Inflammatory macrophage (primary cell): Measurements from ENCODE around the gene ATF7.
"Not testable (repeated sequence)": the region's sequence is repeated elsewhere in the genome, so short reads cannot be mapped to it uniquely, and the experiment has no call there.

Source experiments
- DNase-seq, 2 donors: peaks; one replicate each; pipeline ENCODE4 v3.0.0-alpha.2; 2020 to 2022

The ATF7 gene

GRCh38 chr12:53564278-53564677, 61.9 kb downstream of the ATF7 start:
- DNase-seq: no peak

- no peak for DNase-seq
Observed at GRCh38 chr12:53563452-53564028, 62.6 kb downstream of the ATF7 start.

GRCh38 chr12:53561590-53561953, 64.6 kb downstream of the ATF7 start:
- no peak for DNase-seq

- DNase-seq: no peak
Observed at GRCh38 chr12:53560912-53561589, 65.1 kb downstream of the ATF7 start.

GRCh38 chr12:53560351-53560750, 65.8 kb downstream of the ATF7 start:
- no peak for DNase-seq

GRCh38 chr12:53558631-53559030, 67.6 kb downstream of the ATF7 start:
- DNase-seq: no peak

GRCh38 chr12:53552361-53553327, 73.5 kb downstream of the ATF7 start:
- DNase-seq: no peak

- no peak for DNase-seq
Observed at GRCh38 chr12:53551889-53552291, 74.3 kb downstream of the ATF7 start.

- DNase-seq: no peak
Observed at GRCh38 chr12:53550595-53550994, 75.6 kb downstream of the ATF7 start.

GRCh38 chr12:53550131-53550530, 76.1 kb downstream of the ATF7 start:
- not testable (repeated sequence) for DNase-seq

GRCh38 chr12:53548354-53548753, 77.8 kb downstream of the ATF7 start:
- not testable (repeated sequence) for DNase-seq

GRCh38 chr12:53543539-53543938, 82.6 kb downstream of the ATF7 start:
- DNase-seq: peak; percentile 53 to 63

- no peak for DNase-seq
Observed at GRCh38 chr12:53539526-53539925, 86.7 kb downstream of the ATF7 start.

GRCh38 chr12:53538209-53538689, 87.9 kb downstream of the ATF7 start:
- no peak for DNase-seq

- no peak for DNase-seq
Observed at GRCh38 chr12:53536962-53537361, 89.2 kb downstream of the ATF7 start.

- peak; percentile 49 to 54 for DNase-seq
Observed at GRCh38 chr12:53533471-53533870, 92.7 kb downstream of the ATF7 start.

- DNase-seq: peak; percentile 7 to 53
Observed at GRCh38 chr12:53532524-53533445, 93.4 kb downstream of the ATF7 start.

- DNase-seq: no peak
Observed at GRCh38 chr12:53532021-53532420, 94.2 kb downstream of the ATF7 start.

GRCh38 chr12:53530920-53531319, 95.3 kb downstream of the ATF7 start:
- DNase-seq: no peak

- DNase-seq: no peak
Observed at GRCh38 chr12:53530061-53530460, 96.1 kb downstream of the ATF7 start.

- DNase-seq: no peak
Observed at GRCh38 chr12:53524476-53524875, 101.7 kb downstream of the ATF7 start.

- no peak for DNase-seq
Observed at GRCh38 chr12:53523131-53523530, 103.1 kb downstream of the ATF7 start.
